Umbilical cord (tissue), 2 donors: ENCODE results near the gene UBE3D. TPM values are rescaled to one million over a fixed set of nuclear protein-coding genes. Genes with fewer than 3 reads are reported as not detected.
A peak's percentile ranks its signal among the peaks of the same experiment; 100 is the strongest.

ENCODE experiments used
- DNase-seq: peaks from one replicate; pipeline ENCODE4 v3.0.0-alpha.2; 2015; ENCODE audit warnings: low spot score
- total RNA-seq: library from RNA; depleted of rRNA; stranded (reverse); fragments of >200 nt; gene quantifications from one replicate; pipeline ENCODE4 v1.2.3, GENCODE V29; 2014; ENCODE audit warnings: low replicate concordance; ENCODE audit not compliant: insufficient read depth

Gene UBE3D, protein sequence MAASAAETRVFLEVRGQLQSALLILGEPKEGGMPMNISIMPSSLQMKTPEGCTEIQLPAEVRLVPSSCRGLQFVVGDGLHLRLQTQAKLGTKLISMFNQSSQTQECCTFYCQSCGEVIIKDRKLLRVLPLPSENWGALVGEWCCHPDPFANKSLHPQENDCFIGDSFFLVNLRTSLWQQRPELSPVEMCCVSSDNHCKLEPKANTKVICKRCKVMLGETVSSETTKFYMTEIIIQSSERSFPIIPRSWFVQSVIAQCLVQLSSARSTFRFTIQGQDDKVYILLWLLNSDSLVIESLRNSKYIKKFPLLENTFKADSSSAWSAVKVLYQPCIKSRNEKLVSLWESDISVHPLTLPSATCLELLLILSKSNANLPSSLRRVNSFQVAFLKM
- total RNA-seq: 16.6 TPM

DNA sequence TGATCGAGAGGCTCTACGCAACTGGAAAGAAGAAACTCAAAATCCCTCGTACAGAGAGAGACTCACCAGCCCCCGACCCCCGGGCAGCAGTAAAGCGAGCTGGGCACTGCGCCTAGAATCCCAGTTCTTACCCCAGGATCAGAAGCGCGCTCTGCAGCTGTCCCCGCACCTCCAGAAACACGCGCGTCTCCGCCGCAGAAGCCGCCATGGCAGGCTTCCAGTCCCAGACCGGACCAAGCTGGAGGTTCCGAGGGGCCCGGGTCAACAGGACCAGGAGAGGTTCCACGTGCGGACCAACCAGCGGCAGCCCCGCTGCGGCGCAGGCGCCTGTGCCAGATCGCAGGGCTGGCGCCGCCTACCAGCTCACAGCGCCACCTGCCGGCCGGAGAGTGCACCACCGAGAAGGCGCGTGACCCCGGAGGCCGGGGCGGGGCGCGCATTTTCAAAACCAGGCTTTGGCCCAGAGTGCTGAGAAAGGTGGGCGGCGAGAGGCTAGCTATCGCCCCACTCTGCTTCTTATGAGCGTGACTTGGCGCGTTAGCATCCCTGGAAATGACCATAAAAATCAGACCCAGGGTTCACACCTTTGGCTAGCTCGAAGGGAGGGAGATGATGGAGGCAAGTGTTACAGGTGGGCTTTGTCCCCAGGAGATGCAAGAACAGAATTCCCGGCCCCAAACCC, at the start of gene UBE3D:
TSS of gene UBE3D (minus strand) at position 331 of the 682 bp plus-strand sequence. CDS start at position 208, 123 bp downstream.
- DNase-seq: peak; percentile 88

DNA sequence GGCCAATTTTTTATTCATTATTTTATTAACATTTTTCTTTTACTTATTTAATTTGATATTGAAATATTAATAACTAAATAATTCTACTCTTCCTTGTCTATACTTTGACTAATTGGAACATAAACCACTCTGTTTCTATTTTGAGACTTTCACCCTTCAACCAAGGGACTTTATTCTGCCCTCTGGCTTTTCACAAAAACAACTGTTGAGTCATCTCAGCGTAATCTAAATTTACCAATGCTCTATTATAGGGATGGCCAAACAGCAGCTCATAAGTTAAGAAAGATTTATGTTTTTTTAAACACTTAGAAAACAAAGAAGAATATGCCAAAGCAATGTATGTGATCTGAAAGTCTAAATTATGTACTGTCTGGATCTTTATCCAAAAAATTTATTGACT, 48.5 kb upstream of the UBE3D start:
- no peak for DNase-seq

DNA sequence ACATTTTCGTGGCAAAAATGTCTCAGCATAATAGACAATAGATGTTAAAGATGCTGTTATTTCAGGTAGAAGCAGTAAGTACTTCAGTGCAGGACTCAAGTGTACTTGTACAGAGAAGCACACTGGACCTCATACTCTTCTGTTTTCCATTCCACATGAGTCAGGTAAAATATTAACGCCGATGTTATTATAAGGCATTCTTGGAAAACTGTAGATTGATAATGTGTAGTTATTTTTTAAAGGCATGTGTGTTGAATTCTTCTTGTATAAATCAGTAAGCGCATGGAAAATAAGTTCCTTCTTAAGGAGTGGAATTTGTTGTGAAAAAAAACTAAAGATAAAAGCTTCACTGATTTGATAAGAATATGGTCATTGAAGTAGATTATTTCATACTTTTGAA, 47.6 kb upstream of the UBE3D start:
- no peak for DNase-seq

DNA sequence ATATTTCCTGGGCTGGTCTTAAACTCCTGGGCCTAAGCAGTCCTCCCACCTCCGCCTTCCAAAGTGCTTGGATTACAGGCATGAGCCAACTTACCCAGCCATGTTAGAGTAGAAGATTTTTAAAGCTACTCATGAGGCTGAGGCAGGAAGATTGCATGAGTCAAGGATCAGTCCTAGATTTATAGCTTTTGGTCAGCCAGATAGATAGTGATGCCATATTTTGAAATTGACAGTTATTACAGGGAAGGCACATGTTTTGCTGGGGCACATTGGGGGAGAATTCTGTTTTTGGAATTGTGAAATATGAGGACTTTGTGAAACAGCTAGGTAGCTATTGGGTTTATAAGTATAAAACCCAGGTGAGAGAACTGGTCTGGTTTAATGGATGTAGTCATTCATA, 42.7 kb upstream of the UBE3D start:
- DNase-seq: no peak

DNA sequence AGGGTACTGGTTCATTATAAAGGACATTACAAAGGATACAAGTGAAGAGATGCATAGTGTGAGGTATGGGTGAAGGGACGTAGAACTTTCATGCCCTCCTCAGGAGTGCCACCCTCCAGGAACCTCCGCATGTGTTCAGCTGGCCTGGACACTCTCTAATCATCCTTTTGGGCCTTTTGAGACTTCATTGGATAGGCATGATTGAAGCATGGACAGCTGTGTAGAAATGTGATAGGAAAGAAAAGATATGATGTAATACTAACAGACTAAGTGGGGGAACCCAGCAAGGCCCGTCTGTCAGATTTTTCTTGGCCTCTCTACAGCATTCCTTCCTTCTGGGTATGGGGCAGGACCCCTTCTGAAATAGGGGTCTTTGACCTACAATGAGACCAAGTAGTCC, 32.9 kb upstream of the UBE3D start:
- DNase-seq: no peak

DNA sequence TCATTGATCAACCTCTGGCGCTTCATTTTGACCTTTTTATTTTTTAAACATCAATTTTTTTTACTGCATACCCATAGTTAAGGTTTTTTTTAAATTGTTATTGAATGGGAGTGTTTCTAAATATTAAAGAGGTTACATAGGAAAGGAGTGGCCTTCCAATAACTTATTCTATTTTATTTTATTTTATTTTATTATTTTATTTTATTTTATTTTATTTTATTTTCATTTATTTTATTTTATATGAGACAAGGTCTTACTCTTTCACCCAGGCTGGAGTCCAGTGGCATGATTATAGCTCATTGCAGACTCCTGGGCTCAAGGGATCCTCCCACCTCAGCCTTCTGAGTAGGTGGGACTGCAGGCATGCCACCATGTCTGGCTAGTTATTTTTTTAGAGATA, 32.0 kb upstream of the UBE3D start:
- DNase-seq: no peak

DNA sequence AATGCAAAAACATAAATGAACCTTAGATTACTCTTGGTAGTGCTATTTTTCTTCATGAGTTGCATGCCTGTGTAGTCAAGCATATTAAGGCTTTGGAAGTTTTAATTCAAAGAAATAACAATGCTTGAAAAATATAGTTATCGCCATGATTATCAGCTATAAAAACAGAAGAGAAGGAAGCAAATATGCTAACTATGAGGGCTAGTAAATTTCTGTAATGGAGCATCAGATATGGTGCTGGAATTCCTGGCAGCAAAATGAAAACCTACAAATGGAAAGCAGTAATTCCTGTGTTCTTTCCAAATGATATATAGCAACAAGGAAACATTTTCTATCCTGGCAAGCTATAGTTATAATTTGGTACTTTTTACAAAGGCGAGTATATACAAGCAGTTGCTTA, 31.6 kb upstream of the UBE3D start:
- DNase-seq: no peak

DNA sequence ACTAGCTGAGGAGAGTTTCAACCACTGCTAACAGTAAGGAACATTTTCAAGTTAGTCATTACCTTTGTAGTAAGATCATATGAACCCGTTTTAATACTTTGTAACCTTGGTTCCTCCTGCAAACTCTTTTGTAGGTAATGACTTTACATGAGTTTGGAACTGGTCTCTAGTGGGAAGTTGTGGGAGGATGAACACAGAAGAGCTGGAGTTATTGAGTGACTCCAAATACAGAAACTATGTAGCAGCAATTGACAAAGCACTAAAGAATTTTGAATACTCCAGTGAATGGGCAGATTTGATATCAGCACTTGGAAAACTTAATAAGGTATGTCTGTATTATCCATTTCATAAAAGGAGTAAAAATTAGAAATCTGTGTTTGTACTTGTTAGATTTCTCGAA, 31.1 kb upstream of the UBE3D start:
- no peak for DNase-seq

DNA sequence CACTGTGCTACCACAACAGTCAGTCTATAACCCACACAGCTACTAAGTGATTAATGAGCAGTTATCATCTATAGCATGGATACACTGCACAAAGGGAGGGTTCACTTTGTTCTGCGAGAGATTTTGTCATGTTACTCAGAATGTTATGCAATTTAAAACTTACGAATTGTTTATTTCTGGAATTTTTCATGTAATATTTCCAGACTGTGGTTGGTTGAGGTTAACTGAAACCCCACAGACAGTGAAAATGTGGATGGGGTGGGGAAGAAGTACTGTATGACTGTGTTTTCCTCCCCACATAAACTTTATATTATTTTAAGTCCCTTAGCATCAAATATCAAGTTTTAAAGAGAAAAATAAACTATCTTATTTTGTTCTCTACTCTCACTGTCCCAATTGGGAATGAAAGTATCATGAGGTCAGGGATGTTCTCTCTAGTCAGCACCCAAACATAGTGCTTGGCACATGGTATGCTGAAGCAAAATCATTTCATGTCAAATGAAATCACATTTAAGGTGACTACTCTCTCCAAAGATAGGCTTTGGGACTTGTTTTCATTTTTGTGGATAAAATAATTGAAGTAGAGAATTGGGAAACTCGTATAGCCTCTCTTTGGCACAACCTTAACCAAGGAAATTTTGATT, 27.2 kb upstream of the UBE3D start:
- DNase-seq: no peak

DNA sequence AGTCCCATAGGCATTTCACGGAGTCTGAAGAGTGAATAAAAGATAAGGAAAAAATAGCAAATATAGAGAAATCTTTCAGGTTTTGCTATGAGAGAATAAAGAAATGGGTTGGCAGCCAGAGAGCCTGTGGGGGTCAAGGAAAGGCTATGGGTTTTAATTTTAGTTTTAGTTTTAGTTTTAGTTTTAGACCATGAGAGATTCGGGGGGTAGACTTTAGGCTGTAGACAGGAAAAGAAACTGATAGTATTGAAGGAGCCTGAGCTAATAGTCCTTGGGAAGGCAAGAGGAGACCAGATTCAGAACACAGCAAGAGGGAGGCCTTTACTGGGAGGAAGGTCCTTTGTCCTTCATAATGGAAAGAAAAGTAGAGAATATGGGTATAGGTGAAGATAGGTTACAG, 21.1 kb upstream of the UBE3D start:
- no peak for DNase-seq

DNA sequence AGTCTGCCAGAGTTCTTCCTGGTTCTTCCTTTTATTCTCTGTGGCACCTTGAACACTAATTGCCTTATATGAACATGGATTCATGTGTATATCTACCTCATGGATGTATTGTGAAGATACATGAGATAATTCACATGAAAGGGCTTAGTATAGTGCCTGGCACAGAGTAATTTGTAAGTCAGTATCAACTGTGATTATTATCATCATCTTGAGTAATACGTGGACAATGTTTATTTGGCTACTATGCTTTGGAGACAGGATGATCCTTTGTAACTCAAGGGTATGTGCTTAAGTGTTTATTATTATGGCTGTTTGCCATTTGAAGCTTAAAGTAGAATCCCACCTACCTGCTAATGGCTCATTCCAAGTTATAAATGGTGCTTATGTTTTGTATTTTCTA, 17.8 kb upstream of the UBE3D start:
- DNase-seq: no peak

DNA sequence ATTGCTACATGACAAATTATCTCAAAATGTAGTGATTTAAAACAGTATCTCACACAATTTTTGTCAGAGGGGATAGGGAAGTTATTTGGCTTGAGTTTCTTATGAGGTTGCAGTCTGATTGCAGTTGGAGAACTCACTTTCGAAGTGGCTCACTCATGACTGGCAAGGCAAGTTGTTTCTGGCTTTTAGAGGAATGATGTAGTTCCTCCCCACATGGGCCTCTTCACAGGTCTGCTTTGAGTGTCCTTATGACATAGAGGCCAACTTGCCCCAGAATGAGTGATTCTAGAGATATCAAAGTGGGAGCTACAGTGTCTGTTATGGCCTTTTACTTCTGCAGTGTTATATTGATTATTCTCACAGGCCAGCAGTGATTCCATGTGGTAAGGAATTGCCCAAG, 8.0 kb upstream of the UBE3D start:
- DNase-seq: no peak

DNA sequence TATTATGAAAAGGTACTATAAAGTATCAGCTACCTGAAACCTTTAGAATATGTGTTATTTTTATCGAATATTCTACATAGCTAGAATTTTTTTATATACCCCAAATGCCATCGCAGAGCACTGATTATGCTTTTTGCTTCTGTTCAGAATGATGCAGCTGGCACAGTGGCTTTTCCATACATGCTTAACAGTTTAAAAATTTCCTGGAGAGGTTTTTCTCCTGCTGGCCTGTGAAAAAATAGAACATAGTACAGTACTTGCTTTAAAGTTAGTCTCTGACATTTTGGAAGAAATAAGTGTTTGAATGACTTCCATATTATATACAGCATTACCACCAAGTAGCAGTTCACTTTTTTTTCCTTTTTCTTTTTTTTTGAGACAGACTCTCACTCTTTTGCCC, 7.1 kb upstream of the UBE3D start:
- no peak for DNase-seq

DNA sequence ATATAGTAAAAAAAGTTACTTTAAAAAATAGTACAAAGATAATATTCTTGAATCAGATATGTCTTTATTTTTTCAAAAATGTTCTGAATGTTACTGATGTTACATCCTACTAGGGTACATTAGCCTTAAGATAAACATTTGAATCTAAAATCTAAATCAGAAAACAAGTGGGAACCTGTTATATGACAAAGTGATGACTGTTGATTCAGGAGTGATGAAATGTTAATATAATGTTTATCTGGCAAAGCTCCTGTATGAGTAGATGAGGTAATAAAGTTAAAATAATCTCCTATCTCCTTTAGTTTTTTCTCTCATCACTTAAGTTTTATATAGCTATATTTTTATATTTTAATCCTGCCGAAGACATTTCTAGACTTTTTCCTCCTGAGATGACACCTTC, 6.1 kb upstream of the UBE3D start:
- no peak for DNase-seq

DNA sequence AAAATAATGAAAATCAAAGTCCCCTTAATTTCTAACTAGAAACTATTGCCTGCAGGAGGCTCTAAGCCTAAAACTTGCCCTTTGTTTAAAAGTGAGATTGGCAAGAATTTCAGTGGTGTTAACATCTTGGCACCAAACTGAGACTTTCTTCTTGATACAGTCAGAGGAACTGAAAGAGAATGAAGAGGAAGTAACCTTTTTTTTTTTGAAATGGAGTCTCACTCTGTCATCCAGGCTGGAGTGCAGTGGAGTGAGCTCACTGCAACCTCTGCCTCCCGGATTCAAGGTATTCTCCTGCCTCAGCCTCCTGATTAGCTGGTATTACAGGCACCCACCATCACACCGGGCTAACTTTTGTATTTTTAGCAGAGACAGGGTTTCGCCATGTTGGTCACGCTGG, 5.4 kb upstream of the UBE3D start:
- DNase-seq: peak; percentile 20

DNA sequence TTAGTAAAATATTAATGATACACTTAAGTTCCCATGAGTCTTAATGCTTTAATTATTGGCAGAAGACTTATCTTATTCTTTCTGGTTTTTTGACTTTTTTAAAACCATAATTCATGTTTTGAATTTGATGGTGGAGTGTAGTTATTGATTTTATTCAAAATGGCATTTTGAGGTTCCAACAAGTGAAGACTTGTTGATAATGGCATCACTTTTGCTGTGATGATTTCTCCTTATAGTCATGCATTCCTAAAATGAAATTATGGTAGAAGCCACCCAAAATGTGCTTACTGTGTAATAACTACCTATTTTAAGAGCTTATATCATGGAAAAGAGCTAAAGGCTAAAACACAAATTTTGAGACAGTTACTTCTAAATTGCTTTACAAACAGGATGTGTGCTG, 4.0 kb upstream of the UBE3D start:
- no peak for DNase-seq

DNA sequence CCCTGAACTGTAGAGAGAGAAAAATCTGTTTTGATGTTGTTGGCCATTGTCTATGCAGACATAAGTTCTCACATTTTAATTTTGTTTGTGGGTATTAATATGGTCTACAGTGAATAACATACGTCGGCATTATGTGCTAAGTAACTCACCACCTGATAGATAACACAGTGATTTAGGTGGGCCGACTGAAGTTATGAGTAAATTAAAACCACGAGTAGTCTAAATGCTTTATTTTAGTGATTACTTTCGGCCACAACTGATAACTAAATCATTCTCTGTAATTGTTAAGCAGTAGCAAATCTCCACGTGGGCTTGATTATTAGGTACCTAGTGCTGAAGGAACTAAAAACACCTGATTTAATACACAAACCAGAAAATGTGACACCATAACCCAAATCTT, 3.0 kb upstream of the UBE3D start:
- no peak for DNase-seq

DNA sequence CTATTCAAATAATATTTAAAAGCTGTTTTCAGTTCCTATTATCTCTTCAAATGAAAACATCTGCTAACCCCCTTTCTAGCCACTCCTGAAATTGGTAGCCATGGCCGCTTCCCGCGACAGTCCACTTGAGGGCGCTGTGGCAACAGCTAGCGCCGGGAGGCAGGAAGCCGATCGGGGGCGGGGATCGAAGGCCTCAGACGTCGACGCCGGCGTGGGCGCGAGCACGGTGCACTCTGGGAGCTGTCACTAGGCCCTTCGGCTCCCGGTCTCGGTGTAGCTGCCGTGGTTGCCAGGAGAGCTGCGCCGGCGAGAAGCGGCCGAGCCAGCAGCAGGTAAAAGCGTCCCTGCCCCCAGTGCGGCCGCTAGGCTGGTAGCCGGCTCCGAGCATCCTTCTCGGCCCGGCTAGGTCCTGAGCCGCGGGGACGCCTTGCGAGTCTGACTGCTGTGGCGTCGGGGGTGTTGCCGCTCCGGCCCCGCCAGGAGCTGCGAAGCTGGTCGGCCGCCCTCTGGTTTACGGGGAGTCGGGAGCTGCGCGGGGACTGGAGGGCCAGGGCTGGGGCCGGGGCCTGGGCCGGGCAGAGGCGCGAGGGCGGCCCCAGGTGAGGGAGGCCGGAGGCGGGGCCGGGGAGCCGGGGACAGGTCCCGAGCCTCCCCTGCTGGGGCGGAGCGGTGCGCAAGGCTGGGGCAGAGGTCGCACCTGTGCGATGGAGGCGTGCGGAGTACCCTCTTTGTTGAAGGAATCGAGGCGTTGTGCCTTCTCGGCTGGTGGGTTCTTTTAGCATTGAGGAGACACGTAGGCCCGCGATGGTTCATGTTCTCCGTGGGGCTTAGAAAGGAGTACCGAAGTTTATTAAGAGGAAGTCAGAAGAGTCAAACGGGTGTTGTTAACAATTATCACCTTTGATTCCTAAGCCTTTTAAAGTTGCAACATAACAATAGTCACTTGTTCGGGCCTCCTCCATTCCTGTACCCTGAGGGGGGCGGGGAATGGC, 2.1 kb upstream of the UBE3D start, which contains the start of gene DOP1A:
TSS of gene DOP1A (plus strand) at position 224 of the 992 bp plus-strand sequence. CDS start 29,307 bp downstream, outside the sequence.
- peak; percentile 96 for DNase-seq

DNA sequence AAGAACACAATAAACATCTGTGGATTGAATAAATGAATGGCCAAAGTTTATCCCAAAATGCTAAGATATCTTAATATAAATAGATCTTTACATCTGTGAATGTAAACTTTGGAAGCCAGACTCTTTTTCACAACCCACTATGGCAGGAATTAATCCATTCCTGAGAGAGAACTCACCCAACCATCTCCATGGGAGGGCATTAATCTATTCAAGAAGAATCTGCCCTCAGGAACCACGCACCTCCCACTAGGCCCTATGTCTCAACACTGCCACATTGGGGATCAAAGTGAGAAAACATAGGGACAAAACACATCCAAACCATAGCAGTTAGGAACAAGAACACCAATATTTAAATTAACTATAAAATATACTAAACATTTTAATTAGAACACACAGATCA, 3.4 kb downstream of the UBE3D start:
- no peak for DNase-seq

DNA sequence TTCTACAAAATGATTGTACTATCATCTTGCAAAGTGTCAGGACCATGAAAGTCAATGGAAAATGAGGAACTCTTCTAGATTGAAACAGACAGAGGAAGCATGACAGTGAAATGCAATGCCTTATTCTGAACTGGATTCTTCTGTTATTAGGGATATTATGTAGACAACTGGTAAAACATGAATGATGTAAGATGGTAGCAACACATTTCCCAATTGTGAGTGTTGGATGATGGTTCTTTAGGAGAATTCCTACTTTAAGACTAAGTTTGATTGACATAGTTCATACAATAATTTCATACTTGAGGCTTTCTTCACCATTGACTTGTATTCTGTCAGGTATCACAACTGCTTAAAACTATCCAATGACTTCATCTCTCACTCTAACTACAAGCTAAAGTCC, 4.5 kb downstream of the UBE3D start:
- no peak for DNase-seq

DNA sequence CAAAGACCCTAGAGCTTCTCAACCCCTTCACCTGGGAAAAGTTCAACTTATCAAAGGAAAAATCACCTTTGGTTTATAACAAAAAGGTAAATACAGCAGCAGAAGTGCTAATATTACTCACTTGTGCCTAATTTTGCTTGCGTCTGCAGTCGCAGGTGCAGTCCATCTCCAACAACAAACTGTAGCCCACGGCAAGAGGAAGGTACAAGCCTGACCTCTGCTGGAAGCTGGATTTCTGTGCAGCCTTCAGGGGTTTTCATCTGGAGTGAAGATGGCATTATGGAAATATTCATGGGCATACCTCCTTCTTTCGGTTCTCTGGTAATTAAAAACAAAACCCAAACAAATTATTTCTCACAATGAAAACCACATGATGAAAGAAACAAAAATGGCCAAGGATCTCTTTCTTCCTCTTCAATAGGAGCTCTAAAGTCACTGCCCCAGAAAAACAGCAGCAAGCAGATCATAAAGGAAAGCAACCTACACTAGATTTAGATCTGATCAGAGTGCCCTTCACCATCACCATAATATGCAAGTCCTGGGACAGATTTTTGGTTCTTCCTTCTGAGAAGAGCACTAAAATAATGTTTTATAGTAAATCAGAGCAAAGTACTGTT, 7.8 kb downstream of the UBE3D start:
- DNase-seq: peak; percentile 62
